MCF 10A (cell line): ENCODE results near the gene ZNF536. TPM values are rescaled to one million over a fixed set of nuclear protein-coding genes. Genes with fewer than 3 reads are reported as not detected.

Experiments
- BruUV-seq: library from RNA; stranded (reverse); fragments of 400-500 nt; replicated peaks from 2 replicates; lab custom pipeline; 2021; lab: Mats Ljungman, UMichigan
- CTCF ChIA-PET: fragments of 300-600 bp; sonication (Branson Sonifier 250); formaldehyde crosslinking; extraction: SDS; loops from one replicate; lab custom pipeline; 2021; ENCODE audit warnings: antibody characterized with exemption, inconsistent platforms; lab: Yijun Ruan, JAX
- POLR2A ChIA-PET: fragments of 300-600, 350-650 bp; sonication (Branson Sonifier 250); formaldehyde crosslinking; extraction: SDS; loops from one replicate; lab custom pipeline; 2020; ENCODE audit warnings: antibody characterized with exemption, inconsistent platforms; lab: Yijun Ruan, JAX
- DNase-seq: peaks from one replicate; pipeline ENCODE4 v3.0.0-alpha.2; 2018; ENCODE audit not compliant: unreplicated experiment
- H3K27ac Mint-ChIP-seq: one replicate; pipeline ENCODE4 v1.8.0; 2022; ENCODE audit warnings: mild to moderate bottlenecking, low read depth, mixed read lengths; ENCODE audit not compliant: unreplicated experiment
- H3K27me3 Mint-ChIP-seq: one replicate; pipeline ENCODE4 v1.8.0; 2022; ENCODE audit warnings: mixed read lengths; ENCODE audit not compliant: insufficient read depth, unreplicated experiment
- H3K36me3 Mint-ChIP-seq: one replicate; pipeline ENCODE4 v1.8.0; 2022; ENCODE audit warnings: mild to moderate bottlenecking, moderate library complexity, mixed read lengths; ENCODE audit not compliant: insufficient read depth, unreplicated experiment
- H3K4me1 Mint-ChIP-seq: one replicate; pipeline ENCODE4 v1.8.0; 2022; ENCODE audit warnings: mixed read lengths; ENCODE audit not compliant: insufficient read depth, unreplicated experiment
- H3K4me3 Mint-ChIP-seq: one replicate; pipeline ENCODE4 v1.8.0; 2022; ENCODE audit warnings: mild to moderate bottlenecking, moderate library complexity, mixed read lengths; ENCODE audit not compliant: unreplicated experiment
- H3K9me3 Mint-ChIP-seq: one replicate; pipeline ENCODE4 v1.8.0; 2022; ENCODE audit warnings: mixed read lengths; ENCODE audit not compliant: unreplicated experiment
- intact Hi-C: fragments of 100-400 bp; cut with micrococcal nuclease; formaldehyde crosslinking; loops from 2 replicates; pipeline ENCODE4 v1.14.1; 2022
- total RNA-seq: library from RNA; stranded (reverse); gene quantifications from 2 replicates; pipeline ENCODE4 v1.2.3, GENCODE V29; 2022
- TF ChIP-seq, protein P1 (sequence below): fragments of 200-600 bp; IDR thresholded peaks from one replicate; pipeline ENCODE4 v1.8.0; 2022; ENCODE audit warnings: antibody characterized with exemption, mild to moderate bottlenecking; ENCODE audit not compliant: unreplicated experiment

The ZNF536 gene
- total RNA-seq, 1 experiment from 2014 or later, result not detected

DNA sequence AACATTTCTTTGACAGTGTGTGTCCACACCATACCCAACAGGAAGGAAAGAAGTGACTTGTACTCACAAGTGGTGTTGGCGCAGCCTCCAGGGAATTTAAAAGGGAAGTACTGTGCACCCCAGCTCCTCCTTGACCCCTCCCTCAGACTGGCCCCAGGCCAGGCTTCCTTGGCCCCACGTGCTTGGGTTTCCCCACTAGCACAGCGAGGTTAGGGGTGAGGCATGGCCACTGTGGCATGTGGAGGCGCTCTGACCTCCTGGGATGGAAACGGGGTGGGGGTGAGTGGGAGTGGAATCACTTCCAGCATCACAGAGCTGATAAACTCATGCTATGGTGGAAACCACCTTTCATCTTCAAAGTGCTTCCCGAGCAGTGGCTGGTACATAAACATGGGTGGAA, 168.6 kb downstream of the ZNF536 start:
- BruUV-seq, result no TSS peak
- CTCF ChIA-PET, result interaction anchor here (0.5 kb wide), 1 partner anchor 513 kb away, joined by 6 read pairs; no protein-coding TSS in a partner anchor
- no peak for DNase-seq
- no peaks in the 10 kb centered on the region for H3K27me3 Mint-ChIP-seq
- TF ChIP-seq, protein P1, sequence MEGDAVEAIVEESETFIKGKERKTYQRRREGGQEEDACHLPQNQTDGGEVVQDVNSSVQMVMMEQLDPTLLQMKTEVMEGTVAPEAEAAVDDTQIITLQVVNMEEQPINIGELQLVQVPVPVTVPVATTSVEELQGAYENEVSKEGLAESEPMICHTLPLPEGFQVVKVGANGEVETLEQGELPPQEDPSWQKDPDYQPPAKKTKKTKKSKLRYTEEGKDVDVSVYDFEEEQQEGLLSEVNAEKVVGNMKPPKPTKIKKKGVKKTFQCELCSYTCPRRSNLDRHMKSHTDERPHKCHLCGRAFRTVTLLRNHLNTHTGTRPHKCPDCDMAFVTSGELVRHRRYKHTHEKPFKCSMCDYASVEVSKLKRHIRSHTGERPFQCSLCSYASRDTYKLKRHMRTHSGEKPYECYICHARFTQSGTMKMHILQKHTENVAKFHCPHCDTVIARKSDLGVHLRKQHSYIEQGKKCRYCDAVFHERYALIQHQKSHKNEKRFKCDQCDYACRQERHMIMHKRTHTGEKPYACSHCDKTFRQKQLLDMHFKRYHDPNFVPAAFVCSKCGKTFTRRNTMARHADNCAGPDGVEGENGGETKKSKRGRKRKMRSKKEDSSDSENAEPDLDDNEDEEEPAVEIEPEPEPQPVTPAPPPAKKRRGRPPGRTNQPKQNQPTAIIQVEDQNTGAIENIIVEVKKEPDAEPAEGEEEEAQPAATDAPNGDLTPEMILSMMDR, result no peak
- intact Hi-C loops, result no loop called here
- H3K27ac Mint-ChIP-seq, result no peak overlapping the region
- no peaks in the 10 kb centered on the region for H3K4me1 Mint-ChIP-seq
- H3K9me3 Mint-ChIP-seq, result peaks cover 30% of the 10 kb centered on the region
- POLR2A ChIA-PET, result no interaction called here
- no peak overlapping the region for H3K4me3 Mint-ChIP-seq
- no peaks in the 10 kb centered on the region for H3K36me3 Mint-ChIP-seq

DNA sequence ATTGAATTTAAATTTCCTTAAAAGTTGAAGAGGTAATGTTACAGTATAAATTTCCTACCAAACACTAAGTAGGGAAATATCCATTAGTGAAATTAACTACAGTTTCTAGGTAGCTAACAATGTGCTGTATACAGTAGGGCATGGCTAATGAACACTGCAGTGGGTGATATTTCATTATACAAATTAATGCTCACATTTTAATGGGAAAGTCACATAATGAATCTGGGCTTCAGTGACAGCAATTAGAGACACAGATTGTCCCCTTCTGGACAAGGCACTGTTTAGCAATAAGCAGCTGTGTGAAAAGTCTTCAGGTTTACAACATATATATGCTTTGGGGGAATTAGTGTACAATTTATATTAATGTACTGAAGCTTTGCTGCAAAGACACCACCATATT, 169.4 kb downstream of the ZNF536 start:
- no peak overlapping the region for H3K27ac Mint-ChIP-seq
- H3K36me3 Mint-ChIP-seq, result no peaks in the 10 kb centered on the region
- intact Hi-C loops, result no loop called here
- no peak overlapping the region for H3K4me3 Mint-ChIP-seq
- POLR2A ChIA-PET, result no interaction called here
- H3K4me1 Mint-ChIP-seq, result no peaks in the 10 kb centered on the region
- H3K27me3 Mint-ChIP-seq, result no peaks in the 10 kb centered on the region
- TF ChIP-seq, protein P1, result no peak
- CTCF ChIA-PET, result interaction anchor here (1.6 kb wide), 1 partner anchor 17 kb away, joined by 3 read pairs; no protein-coding TSS in a partner anchor
- no TSS peak for BruUV-seq
- peaks cover 26% of the 10 kb centered on the region for H3K9me3 Mint-ChIP-seq
- no peak for DNase-seq

DNA sequence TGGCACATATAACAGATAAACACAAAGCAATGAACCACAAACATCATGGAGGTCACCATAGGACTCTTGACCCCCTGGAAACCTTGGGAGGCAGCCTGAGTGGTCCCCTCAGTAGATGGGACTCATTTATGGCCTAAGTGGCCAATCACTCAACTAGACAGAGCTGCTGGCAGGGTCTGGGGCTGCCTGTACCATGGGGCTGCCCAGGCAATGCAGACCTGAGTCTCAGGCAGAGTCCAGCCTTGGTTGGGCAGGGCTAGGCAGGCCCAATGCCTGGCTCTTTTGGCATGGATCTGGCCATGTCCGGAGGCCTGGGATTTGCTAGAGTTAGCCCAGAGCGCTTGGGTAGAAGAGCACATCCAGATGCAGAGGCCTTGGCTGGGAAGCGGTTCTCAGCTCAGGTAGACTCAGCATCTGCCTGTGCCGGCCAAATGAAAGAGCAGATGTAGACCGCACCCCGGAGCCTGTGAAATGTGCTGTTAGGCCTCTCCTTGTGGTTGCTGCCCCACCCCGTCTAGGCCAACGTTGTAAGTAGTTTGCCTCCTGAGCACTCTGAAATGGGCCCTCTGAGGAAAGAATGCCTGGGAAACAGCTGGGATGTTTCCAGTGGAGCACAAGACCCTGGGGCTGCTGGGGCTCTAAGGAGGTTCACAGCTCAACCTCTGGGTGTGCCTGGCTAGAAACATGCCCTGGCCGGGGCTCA, 171.2 kb downstream of the ZNF536 start:
- intact Hi-C loops, result no loop called here
- no peaks in the 10 kb centered on the region for H3K36me3 Mint-ChIP-seq
- H3K9me3 Mint-ChIP-seq, result peaks cover 16% of the 10 kb centered on the region
- no peak overlapping the region for H3K27ac Mint-ChIP-seq
- ChIA-PET CTCF (interaction anchor here (1.6 kb wide), 1 partner anchor 15 kb away, joined by 3 read pairs; no protein-coding TSS in a partner anchor), POLR2A (no interaction called here)
- BruUV-seq, result no TSS peak
- TF ChIP-seq, protein P1, result no peak
- H3K27me3 Mint-ChIP-seq, result no peaks in the 10 kb centered on the region
- H3K4me1 Mint-ChIP-seq, result no peaks in the 10 kb centered on the region
- H3K4me3 Mint-ChIP-seq, result no peak overlapping the region
- no peak for DNase-seq

DNA sequence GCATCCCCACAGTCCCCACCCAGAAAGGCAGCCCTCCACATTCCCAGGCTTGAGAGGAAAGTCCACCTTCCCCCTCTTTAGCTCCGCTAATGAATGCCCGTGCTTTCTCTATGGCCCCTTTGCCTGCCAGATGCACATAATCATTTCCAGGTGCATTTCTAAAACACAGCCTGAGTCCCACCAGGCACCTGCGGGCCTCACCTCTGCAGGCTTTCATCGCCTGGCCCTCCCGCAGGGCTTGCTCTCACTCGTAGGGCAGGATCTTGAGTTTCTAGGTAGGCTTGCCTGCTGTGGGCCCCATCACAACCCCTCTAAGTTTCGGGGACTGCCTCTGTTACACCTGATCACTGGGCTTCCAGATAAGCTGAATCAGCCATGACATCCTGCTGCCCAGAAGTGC, 173.6 kb downstream of the ZNF536 start:
- Mint-ChIP-seq H3K9me3 (peaks cover 21% of the 10 kb centered on the region), H3K4me1 (no peaks in the 10 kb centered on the region), H3K27me3 (no peaks in the 10 kb centered on the region), H3K4me3 (no peak overlapping the region), H3K27ac (no peak overlapping the region), H3K36me3 (no peaks in the 10 kb centered on the region)
- CTCF ChIA-PET, result interaction anchor here (0.6 to 0.7 kb wide), 2 partner anchors 909 to 1045 kb away, joined by 3 to 4 read pairs; no protein-coding TSS in a partner anchor
- POLR2A ChIA-PET, result no interaction called here
- no peak for DNase-seq
- TF ChIP-seq, protein P1, result no peak
- no TSS peak for BruUV-seq
- intact Hi-C loops, result no loop called here
